Effector CD4-positive, alpha-beta T cell (primary cell): ENCODE data around the gene PLXNA4.
"Not testable (repeated sequence)": the region's sequence is repeated elsewhere in the genome, so short reads cannot be mapped to it uniquely, and the experiment has no call there.

Experiments
- DNase-seq: peaks from one replicate; pipeline ENCODE4 v3.0.0-alpha.2; 2020
- total RNA-seq: gene quantifications from one replicate; lab custom pipeline; 2026; lab: John Stamatoyannopoulos, UW

Gene PLXNA4
- 1.7 reads per million for total RNA-seq

- DNase-seq: no peak
Observed at GRCh38 chr7:132575982-132576720, at the start of gene PLXNA4. Gene PLXNA4 (minus strand): TSS chr7:132576470. CDS start chr7:132508693, 67,777 bp downstream.

GRCh38 chr7:132625651-132626050, 49.4 kb upstream of the PLXNA4 start:
- DNase-seq: no peak

GRCh38 chr7:132622081-132622480, 45.8 kb upstream of the PLXNA4 start:
- DNase-seq: no peak

GRCh38 chr7:132619967-132620366, 43.7 kb upstream of the PLXNA4 start:
- DNase-seq: no peak

GRCh38 chr7:132618956-132619305, 42.7 kb upstream of the PLXNA4 start:
- DNase-seq: no peak

- DNase-seq: no peak
Observed at GRCh38 chr7:132618271-132618955, 42.1 kb upstream of the PLXNA4 start.

GRCh38 chr7:132614428-132615318, 38.4 kb upstream of the PLXNA4 start:
- DNase-seq: no peak

GRCh38 chr7:132613737-132614136, 37.5 kb upstream of the PLXNA4 start:
- DNase-seq: no peak

GRCh38 chr7:132610995-132611394, 34.7 kb upstream of the PLXNA4 start:
- no peak for DNase-seq

- DNase-seq: no peak
Observed at GRCh38 chr7:132609906-132610520, 33.7 kb upstream of the PLXNA4 start.

GRCh38 chr7:132609222-132609621, 33.0 kb upstream of the PLXNA4 start:
- no peak for DNase-seq

GRCh38 chr7:132608523-132608922, 32.3 kb upstream of the PLXNA4 start:
- DNase-seq: no peak

- DNase-seq: no peak
Observed at GRCh38 chr7:132607656-132608055, 31.4 kb upstream of the PLXNA4 start.

GRCh38 chr7:132604121-132604520, 27.9 kb upstream of the PLXNA4 start:
- no peak for DNase-seq

- DNase-seq: no peak
Observed at GRCh38 chr7:132603220-132603833, 27.1 kb upstream of the PLXNA4 start.

- no peak for DNase-seq
Observed at GRCh38 chr7:132601783-132602182, 25.5 kb upstream of the PLXNA4 start.

- no peak for DNase-seq
Observed at GRCh38 chr7:132596588-132596987, 20.3 kb upstream of the PLXNA4 start.

GRCh38 chr7:132594741-132595140, 18.5 kb upstream of the PLXNA4 start:
- not testable (repeated sequence) for DNase-seq

- DNase-seq: no peak
Observed at GRCh38 chr7:132592936-132593335, 16.7 kb upstream of the PLXNA4 start.

GRCh38 chr7:132592231-132592920, 16.1 kb upstream of the PLXNA4 start:
- DNase-seq: no peak

GRCh38 chr7:132590162-132590561, 13.9 kb upstream of the PLXNA4 start:
- no peak for DNase-seq

GRCh38 chr7:132588596-132588995, 12.3 kb upstream of the PLXNA4 start:
- no peak for DNase-seq
